GM23338 (cell line): ENCODE data around the gene MLF1. TPM values are rescaled to one million over a fixed set of nuclear protein-coding genes. Genes with fewer than 3 reads are reported as not detected.

Experiments
- ATAC-seq: fragments of 200-7000 bp; cut with Tn5 transposase; 3 replicates; pipeline ENCODE4 v1.9.1; 2020
- DNase-seq: peaks from one replicate; pipeline ENCODE4 v3.0.0-alpha.2; 2015; ENCODE audit warnings: low spot score
- H2AFZ ChIP-seq: fragments of 200-600 bp; sonication (generic); 2 replicates; pipeline ENCODE4 v1.8.0; 2016; ENCODE audit warnings: antibody characterized with exemption, mild to moderate bottlenecking, moderate library complexity
- H3F3A ChIP-seq: fragments of 200-600 bp; sonication (generic); replicated peaks from 2 replicates; pipeline ENCODE4 v1.8.0; 2017; ENCODE audit warnings: antibody characterized with exemption, mixed run types, low read depth
- H3K27ac ChIP-seq: fragments of 200-600 bp; sonication (generic); 2 replicates; pipeline ENCODE4 v1.6.1; 2016; ENCODE audit warnings: low read depth
- H3K27me3 ChIP-seq: fragments of 200-600 bp; sonication (generic); 2 replicates; pipeline ENCODE4 v1.8.0; 2016; ENCODE audit warnings: mild to moderate bottlenecking, mixed run types, moderate library complexity; ENCODE audit not compliant: insufficient read depth
- H3K36me3 ChIP-seq: fragments of 200-600 bp; sonication (generic); 2 replicates; pipeline ENCODE4 v1.8.0; 2016; ENCODE audit warnings: mild to moderate bottlenecking; ENCODE audit not compliant: insufficient read depth
- H3K4me1 ChIP-seq: fragments of 200-600 bp; sonication (generic); 2 replicates; pipeline ENCODE4 v1.8.0; 2016; ENCODE audit warnings: mild to moderate bottlenecking, moderate library complexity; ENCODE audit not compliant: insufficient read depth
- H3K4me2 ChIP-seq: fragments of 200-600 bp; sonication (generic); 2 replicates; pipeline ENCODE4 v1.7.1; 2017; ENCODE audit warnings: mixed run types
- H3K4me3 ChIP-seq: fragments of 200-600 bp; sonication (generic); 2 replicates; pipeline ENCODE4 v1.6.1; 2016; ENCODE audit warnings: mixed run types
- H3K79me2 ChIP-seq: fragments of 200-600 bp; sonication (generic); replicated peaks from 2 replicates; pipeline ENCODE4 v1.8.0; 2017; ENCODE audit warnings: mild to moderate bottlenecking; ENCODE audit not compliant: insufficient read depth
- H3K9me2 ChIP-seq: fragments of 200-600 bp; sonication (generic); 2 replicates; pipeline ENCODE4 v1.8.0; 2017; ENCODE audit not compliant: insufficient read depth
- H4K20me1 ChIP-seq: fragments of 200-600 bp; sonication (generic); replicated peaks from 2 replicates; pipeline ENCODE4 v1.8.0; 2017; ENCODE audit warnings: mild to moderate bottlenecking; ENCODE audit not compliant: insufficient read depth
- H3K27ac Mint-ChIP-seq: 2 replicates; pipeline ENCODE4 v1.8.0; 2020; ENCODE audit warnings: inconsistent platforms, mild to moderate bottlenecking, moderate library complexity, mixed read lengths
- H3K27me3 Mint-ChIP-seq: 3 replicates; pipeline ENCODE4 v1.8.0; 2022; ENCODE audit warnings: low read depth, mild to moderate bottlenecking, moderate library complexity, mixed read lengths, inconsistent platforms; ENCODE audit not compliant: insufficient read depth, poor library complexity
- H3K36me3 Mint-ChIP-seq: 3 replicates; pipeline ENCODE4 v1.8.0; 2021; ENCODE audit warnings: low read depth, mild to moderate bottlenecking, inconsistent platforms, moderate library complexity, mixed read lengths
- H3K4me1 Mint-ChIP-seq: 3 replicates; pipeline ENCODE4 v1.8.0; 2020; ENCODE audit warnings: mild to moderate bottlenecking, inconsistent platforms, mixed read lengths
- H3K4me3 Mint-ChIP-seq: 3 replicates; pipeline ENCODE4 v1.8.0; 2021; ENCODE audit warnings: moderate library complexity, mild to moderate bottlenecking, inconsistent platforms, mixed read lengths
- H3K9me3 Mint-ChIP-seq: 3 replicates; pipeline ENCODE4 v1.8.0; 2020; ENCODE audit warnings: moderate library complexity, mild to moderate bottlenecking, inconsistent platforms, mixed read lengths
- EZH2 ChIP-seq: fragments of 200-600 bp; sonication (generic); IDR thresholded peaks from one replicate; pipeline ENCODE4 v1.8.0; 2017; ENCODE audit warnings: antibody characterized with exemption, mild to moderate bottlenecking, low read depth; ENCODE audit not compliant: unreplicated experiment
- EZH2phosphoT487 ChIP-seq: fragments of 200-600 bp; sonication (generic); IDR thresholded peaks from one replicate; pipeline ENCODE4 v1.8.1; 2018; ENCODE audit warnings: antibody characterized with exemption; ENCODE audit not compliant: unreplicated experiment
- POLR2AphosphoS5 ChIP-seq: IDR thresholded peaks from 2 replicates; pipeline ENCODE4 v1.6.1; 2016; ENCODE audit warnings: antibody characterized with exemption, low read depth
- ZNF114 ChIP-seq: fragments of 250-450 bp; sonication (Bioruptor Pico); IDR thresholded peaks from 2 replicates; pipeline ENCODE4 v1.5.0; 2020; ENCODE audit warnings: mild to moderate bottlenecking, moderate library complexity
- polyA plus RNA-seq: library from polyadenylated mRNA; unstranded; fragments of >200 nt; fragmentation: Nextera tagmentation; extraction: Ambion mirVana; gene quantifications from 2 replicates; pipeline ENCODE4 v1.2.1, GENCODE V29; 2016
- total RNA-seq: library from RNA; depleted of rRNA; stranded (reverse); fragments of >200 nt; shearing (Covaris generic); gene quantifications from 2 replicates; pipeline ENCODE4 v1.2.3, GENCODE V29; 2014
- TF ChIP-seq, protein P1 (sequence below), 2 experiments: fragments of 200-600 bp in 1 of 2; sonication (generic) in 1 of 2; conservative IDR thresholded peaks; 2 replicates each; pipeline versions ENCODE4 v1.5.1 to v1.6.1; 2016 to 2017; ENCODE audit warnings: antibody characterized with exemption in 2 of 2, low read depth in 2 of 2, mild to moderate bottlenecking in 2 of 2, moderate library complexity in 1 of 2
- TF ChIP-seq, protein P2 (sequence below): fragments of 250-450 bp; sonication (Bioruptor Pico); IDR thresholded peaks from 2 replicates; pipeline ENCODE4 v1.5.0; 2020; ENCODE audit warnings: mild to moderate bottlenecking, moderate library complexity
- TF ChIP-seq, protein P3 (sequence below): IDR thresholded peaks from one replicate; pipeline ENCODE4 v1.6.1; 2018; ENCODE audit warnings: antibody characterized with exemption; ENCODE audit not compliant: unreplicated experiment

Gene MLF1
- total and polyA plus RNA-seq, 2 experiments from 2014 or later = 36.6 to 63.6 TPM

DNA sequence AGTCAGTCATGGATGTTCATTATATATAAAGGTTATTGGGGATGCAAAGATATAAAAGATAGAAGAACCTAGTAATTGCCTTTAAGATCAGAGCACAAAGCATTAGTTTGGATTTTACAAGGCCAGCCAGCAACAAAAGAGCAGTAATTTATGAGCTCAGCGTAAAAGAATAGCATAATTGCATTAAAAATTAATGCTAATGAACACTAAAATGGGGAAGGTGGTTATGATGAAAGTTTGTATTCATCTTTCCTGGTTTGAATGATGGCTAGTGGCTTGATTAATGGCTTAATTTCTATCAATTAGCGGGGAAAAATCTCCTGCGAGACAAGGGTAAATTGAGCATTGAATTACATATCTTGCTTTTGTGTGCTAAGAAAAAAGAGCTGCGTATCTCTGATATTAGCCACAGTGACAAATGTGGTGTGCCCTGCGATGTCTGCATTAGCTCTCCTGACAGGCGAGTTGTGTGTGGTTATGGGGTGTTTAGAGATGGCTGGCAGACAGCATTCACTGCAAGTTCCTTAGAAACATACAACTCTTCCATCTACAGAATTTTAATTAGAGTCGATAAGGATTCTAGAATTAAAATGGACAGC lies 42.8 kb upstream of the MLF1 start:
- no peak for DNase-seq
- Mint-ChIP-seq H3K4me1 (peaks cover 3% of the 10 kb centered on the region; the same call in 2 of the 3 replicates), H3K9me3 (no peaks in the 10 kb centered on the region), H3K36me3 (no peaks in the 10 kb centered on the region), H3K4me3 (no peak overlapping the region), H3K27me3 (no peaks in the 10 kb centered on the region), H3K27ac (no peak overlapping the region)
- TF ChIP-seq EZH2 (no peak), EZH2phosphoT487 (no peak), ZNF114 (CRISPR knock-in tag) (no peak), POLR2AphosphoS5 (no peak)
- TF ChIP-seq, protein P1, sequence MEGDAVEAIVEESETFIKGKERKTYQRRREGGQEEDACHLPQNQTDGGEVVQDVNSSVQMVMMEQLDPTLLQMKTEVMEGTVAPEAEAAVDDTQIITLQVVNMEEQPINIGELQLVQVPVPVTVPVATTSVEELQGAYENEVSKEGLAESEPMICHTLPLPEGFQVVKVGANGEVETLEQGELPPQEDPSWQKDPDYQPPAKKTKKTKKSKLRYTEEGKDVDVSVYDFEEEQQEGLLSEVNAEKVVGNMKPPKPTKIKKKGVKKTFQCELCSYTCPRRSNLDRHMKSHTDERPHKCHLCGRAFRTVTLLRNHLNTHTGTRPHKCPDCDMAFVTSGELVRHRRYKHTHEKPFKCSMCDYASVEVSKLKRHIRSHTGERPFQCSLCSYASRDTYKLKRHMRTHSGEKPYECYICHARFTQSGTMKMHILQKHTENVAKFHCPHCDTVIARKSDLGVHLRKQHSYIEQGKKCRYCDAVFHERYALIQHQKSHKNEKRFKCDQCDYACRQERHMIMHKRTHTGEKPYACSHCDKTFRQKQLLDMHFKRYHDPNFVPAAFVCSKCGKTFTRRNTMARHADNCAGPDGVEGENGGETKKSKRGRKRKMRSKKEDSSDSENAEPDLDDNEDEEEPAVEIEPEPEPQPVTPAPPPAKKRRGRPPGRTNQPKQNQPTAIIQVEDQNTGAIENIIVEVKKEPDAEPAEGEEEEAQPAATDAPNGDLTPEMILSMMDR (conservative IDR thresholded peaks at IDR 0.05; ENCODE audit: low read depth in 2 of 2) = no peak
- TF ChIP-seq, protein P2, sequence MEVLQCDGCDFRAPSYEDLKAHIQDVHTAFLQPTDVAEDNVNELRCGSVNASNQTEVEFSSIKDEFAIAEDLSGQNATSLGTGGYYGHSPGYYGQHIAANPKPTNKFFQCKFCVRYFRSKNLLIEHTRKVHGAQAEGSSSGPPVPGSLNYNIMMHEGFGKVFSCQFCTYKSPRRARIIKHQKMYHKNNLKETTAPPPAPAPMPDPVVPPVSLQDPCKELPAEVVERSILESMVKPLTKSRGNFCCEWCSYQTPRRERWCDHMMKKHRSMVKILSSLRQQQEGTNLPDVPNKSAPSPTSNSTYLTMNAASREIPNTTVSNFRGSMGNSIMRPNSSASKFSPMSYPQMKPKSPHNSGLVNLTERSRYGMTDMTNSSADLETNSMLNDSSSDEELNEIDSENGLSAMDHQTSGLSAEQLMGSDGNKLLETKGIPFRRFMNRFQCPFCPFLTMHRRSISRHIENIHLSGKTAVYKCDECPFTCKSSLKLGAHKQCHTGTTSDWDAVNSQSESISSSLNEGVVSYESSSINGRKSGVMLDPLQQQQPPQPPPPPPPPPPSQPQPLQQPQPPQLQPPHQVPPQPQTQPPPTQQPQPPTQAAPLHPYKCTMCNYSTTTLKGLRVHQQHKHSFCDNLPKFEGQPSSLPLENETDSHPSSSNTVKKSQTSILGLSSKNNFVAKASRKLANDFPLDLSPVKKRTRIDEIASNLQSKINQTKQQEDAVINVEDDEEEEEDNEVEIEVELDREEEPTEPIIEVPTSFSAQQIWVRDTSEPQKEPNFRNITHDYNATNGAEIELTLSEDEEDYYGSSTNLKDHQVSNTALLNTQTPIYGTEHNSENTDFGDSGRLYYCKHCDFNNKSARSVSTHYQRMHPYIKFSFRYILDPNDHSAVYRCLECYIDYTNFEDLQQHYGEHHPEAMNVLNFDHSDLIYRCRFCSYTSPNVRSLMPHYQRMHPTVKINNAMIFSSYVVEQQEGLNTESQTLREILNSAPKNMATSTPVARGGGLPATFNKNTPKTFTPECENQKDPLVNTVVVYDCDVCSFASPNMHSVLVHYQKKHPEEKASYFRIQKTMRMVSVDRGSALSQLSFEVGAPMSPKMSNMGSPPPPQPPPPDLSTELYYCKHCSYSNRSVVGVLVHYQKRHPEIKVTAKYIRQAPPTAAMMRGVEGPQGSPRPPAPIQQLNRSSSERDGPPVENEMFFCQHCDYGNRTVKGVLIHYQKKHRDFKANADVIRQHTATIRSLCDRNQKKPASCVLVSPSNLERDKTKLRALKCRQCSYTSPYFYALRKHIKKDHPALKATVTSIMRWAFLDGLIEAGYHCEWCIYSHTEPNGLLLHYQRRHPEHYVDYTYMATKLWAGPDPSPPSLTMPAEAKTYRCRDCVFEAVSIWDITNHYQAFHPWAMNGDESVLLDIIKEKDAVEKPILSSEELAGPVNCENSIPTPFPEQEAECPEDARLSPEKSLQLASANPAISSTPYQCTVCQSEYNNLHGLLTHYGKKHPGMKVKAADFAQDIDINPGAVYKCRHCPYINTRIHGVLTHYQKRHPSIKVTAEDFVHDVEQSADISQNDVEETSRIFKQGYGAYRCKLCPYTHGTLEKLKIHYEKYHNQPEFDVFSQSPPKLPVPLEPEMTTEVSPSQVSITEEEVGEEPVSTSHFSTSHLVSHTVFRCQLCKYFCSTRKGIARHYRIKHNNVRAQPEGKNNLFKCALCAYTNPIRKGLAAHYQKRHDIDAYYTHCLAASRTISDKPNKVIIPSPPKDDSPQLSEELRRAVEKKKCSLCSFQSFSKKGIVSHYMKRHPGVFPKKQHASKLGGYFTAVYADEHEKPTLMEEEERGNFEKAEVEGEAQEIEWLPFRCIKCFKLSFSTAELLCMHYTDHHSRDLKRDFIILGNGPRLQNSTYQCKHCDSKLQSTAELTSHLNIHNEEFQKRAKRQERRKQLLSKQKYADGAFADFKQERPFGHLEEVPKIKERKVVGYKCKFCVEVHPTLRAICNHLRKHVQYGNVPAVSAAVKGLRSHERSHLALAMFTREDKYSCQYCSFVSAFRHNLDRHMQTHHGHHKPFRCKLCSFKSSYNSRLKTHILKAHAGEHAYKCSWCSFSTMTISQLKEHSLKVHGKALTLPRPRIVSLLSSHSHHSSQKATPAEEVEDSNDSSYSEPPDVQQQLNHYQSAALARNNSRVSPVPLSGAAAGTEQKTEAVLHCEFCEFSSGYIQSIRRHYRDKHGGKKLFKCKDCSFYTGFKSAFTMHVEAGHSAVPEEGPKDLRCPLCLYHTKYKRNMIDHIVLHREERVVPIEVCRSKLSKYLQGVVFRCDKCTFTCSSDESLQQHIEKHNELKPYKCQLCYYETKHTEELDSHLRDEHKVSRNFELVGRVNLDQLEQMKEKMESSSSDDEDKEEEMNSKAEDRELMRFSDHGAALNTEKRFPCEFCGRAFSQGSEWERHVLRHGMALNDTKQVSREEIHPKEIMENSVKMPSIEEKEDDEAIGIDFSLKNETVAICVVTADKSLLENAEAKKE (CRISPR knock-in tag) = no peak
- TF ChIP-seq, protein P3, sequence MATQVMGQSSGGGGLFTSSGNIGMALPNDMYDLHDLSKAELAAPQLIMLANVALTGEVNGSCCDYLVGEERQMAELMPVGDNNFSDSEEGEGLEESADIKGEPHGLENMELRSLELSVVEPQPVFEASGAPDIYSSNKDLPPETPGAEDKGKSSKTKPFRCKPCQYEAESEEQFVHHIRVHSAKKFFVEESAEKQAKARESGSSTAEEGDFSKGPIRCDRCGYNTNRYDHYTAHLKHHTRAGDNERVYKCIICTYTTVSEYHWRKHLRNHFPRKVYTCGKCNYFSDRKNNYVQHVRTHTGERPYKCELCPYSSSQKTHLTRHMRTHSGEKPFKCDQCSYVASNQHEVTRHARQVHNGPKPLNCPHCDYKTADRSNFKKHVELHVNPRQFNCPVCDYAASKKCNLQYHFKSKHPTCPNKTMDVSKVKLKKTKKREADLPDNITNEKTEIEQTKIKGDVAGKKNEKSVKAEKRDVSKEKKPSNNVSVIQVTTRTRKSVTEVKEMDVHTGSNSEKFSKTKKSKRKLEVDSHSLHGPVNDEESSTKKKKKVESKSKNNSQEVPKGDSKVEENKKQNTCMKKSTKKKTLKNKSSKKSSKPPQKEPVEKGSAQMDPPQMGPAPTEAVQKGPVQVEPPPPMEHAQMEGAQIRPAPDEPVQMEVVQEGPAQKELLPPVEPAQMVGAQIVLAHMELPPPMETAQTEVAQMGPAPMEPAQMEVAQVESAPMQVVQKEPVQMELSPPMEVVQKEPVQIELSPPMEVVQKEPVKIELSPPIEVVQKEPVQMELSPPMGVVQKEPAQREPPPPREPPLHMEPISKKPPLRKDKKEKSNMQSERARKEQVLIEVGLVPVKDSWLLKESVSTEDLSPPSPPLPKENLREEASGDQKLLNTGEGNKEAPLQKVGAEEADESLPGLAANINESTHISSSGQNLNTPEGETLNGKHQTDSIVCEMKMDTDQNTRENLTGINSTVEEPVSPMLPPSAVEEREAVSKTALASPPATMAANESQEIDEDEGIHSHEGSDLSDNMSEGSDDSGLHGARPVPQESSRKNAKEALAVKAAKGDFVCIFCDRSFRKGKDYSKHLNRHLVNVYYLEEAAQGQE = no peak
- no peak for ATAC-seq
- Histone ChIP-seq H3K36me3 (no peaks in the 10 kb centered on the region), H2AFZ (no peak overlapping the region), H3K9me2 (no peaks in the 10 kb centered on the region), H3K79me2 (no peaks in the 10 kb centered on the region), H4K20me1 (no peaks in the 10 kb centered on the region), H3F3A (no peaks in the 10 kb centered on the region), H3K27me3 (no peaks in the 10 kb centered on the region), H3K4me3 (no peak overlapping the region), H3K4me1 (no peaks in the 10 kb centered on the region), H3K27ac (no peak overlapping the region), H3K4me2 (no peak overlapping the region)
